HCT116 (cell line): ENCODE measurements around the gene CRACR2A. TPM values are rescaled to one million over a fixed set of nuclear protein-coding genes. Genes with fewer than 3 reads are reported as not detected.

ENCODE experiments used
- ATAC-seq: fragments of 200-7000 bp; cut with Tn5 transposase; 2 replicates; pipeline ENCODE4 v1.9.1; 2020; ENCODE audit warnings: mild to moderate bottlenecking, moderate library complexity
- BruUV-seq: library from RNA; stranded (reverse); fragments of 400-500 nt; replicated peaks from 2 replicates; lab custom pipeline; 2021; lab: Mats Ljungman, UMichigan
- CTCF ChIA-PET: fragments of 300-600 bp; sonication (Branson Sonifier 250); formaldehyde crosslinking; loops from one replicate; lab custom pipeline; 2021; ENCODE audit warnings: antibody characterized with exemption; lab: Charles Lee
- POLR2A ChIA-PET: fragments of 300-600, 350-600 bp; sonication (Branson Sonifier 250); formaldehyde crosslinking; loops from one replicate; lab custom pipeline; 2021; ENCODE audit warnings: antibody characterized with exemption; lab: Charles Lee
- RAD21 ChIA-PET, 2 experiments: fragments of 300-600 bp; sonication (Branson Sonifier 250); formaldehyde crosslinking; loops; one replicate each; lab custom pipeline; 2023; ENCODE audit warnings: low total read pairs in 2 of 2; ENCODE audit not compliant: uncharacterized antibody in 2 of 2, unreplicated experiment in 2 of 2, low non-redundant PET in 1 of 2; lab: Charles Lee
- DNase-seq: peaks from one replicate; pipeline ENCODE4 v3.0.0-alpha.2; 2010; ENCODE audit warnings: low read depth, low spot score
- H2AFZ ChIP-seq: fragments of 200-600 bp; shearing (Covaris generic), sonication (generic); 2 replicates; pipeline ENCODE4 v1.6.1; 2017; ENCODE audit warnings: low read depth, mixed run types, mixed read lengths, antibody characterized with exemption, low read length; ENCODE audit not compliant: poor library complexity, severe bottlenecking
- H3K27ac ChIP-seq: 2 replicates; pipeline ENCODE4 v1.5.1; 2012; ENCODE audit warnings: low read depth, low read length
- H3K27me3 ChIP-seq: fragments of 200-600 bp; sonication (generic); 2 replicates; pipeline ENCODE4 v1.6.1; 2016; ENCODE audit warnings: mixed run types, low read length, mixed read lengths; ENCODE audit not compliant: insufficient read depth
- H3K36me3 ChIP-seq, 2 experiments: fragments of 200-500 bp in 1 of 2; fragments of 200-600 bp in 1 of 2; sonication (Bioruptor generic) in 1 of 2; sonication (generic) in 1 of 2; 2 replicates each; pipeline versions ENCODE4 v1.5.1 to v1.6.1; 2014 to 2016; ENCODE audit warnings: low read length in 2 of 2, inconsistent platforms in 1 of 2, mixed read lengths in 1 of 2, mixed run types in 1 of 2; ENCODE audit not compliant: insufficient read depth in 2 of 2, control insufficient read depth in 1 of 2
- H3K4me1 ChIP-seq, 2 experiments: fragments of 200-600 bp in 1 of 2; sonication (generic) in 1 of 2; 2 replicates each; pipeline versions ENCODE4 v1.5.1 to v1.6.1; 2012 to 2017; ENCODE audit warnings: low read length in 2 of 2, inconsistent platforms in 1 of 2, mild to moderate bottlenecking in 1 of 2, mixed read lengths in 1 of 2, mixed run types in 1 of 2, moderate library complexity in 1 of 2; ENCODE audit not compliant: insufficient read depth in 2 of 2, control insufficient read depth in 1 of 2
- H3K4me2 ChIP-seq: fragments of 200-600 bp; sonication (generic); 2 replicates; pipeline ENCODE4 v1.6.1; 2017; ENCODE audit warnings: mixed run types, low read length, mixed read lengths
- H3K4me3 ChIP-seq, 2 experiments: fragments of 200-600 bp in 1 of 2; sonication (generic) in 1 of 2; replicated peaks in 1 of 2; 2 replicates each; pipeline ENCODE4 v1.5.1; 2011 to 2016; ENCODE audit warnings: low read length in 2 of 2, control low read depth in 1 of 2, low read depth in 1 of 2, mild to moderate bottlenecking in 1 of 2, mixed read lengths in 1 of 2, mixed run types in 1 of 2
- H3K79me2 ChIP-seq: fragments of 200-600 bp; sonication (generic); 2 replicates; pipeline ENCODE4 v1.6.1; 2017; ENCODE audit warnings: mild to moderate bottlenecking, mixed run types, low read length, moderate library complexity, mixed read lengths; ENCODE audit not compliant: insufficient read depth
- H3K9ac ChIP-seq: fragments of 200-600 bp; sonication (generic); 2 replicates; pipeline ENCODE4 v1.6.1; 2016; ENCODE audit warnings: low read length, mixed read lengths
- H3K9me2 ChIP-seq: fragments of 200-600 bp; sonication (generic), shearing (Covaris generic); 2 replicates; pipeline ENCODE4 v1.6.1; 2017; ENCODE audit warnings: mixed run types, mild to moderate bottlenecking, moderate library complexity; ENCODE audit not compliant: insufficient read depth
- H3K9me3 ChIP-seq, 2 experiments: fragments of 200-500 bp in 1 of 2; fragments of 200-600 bp in 1 of 2; sonication (Bioruptor generic) in 1 of 2; sonication (generic) in 1 of 2; 2 replicates each; pipeline ENCODE4 v1.6.1; 2014 to 2017; ENCODE audit warnings: low read length in 2 of 2, mixed read lengths in 2 of 2, inconsistent platforms in 1 of 2, low read depth in 1 of 2, mild to moderate bottlenecking in 1 of 2, mixed run types in 1 of 2, moderate library complexity in 1 of 2; ENCODE audit not compliant: control insufficient read depth in 1 of 2, insufficient read depth in 1 of 2
- H4K20me1 ChIP-seq: fragments of 200-600 bp; sonication (generic), shearing (Covaris generic); 2 replicates; pipeline ENCODE4 v1.6.1; 2017; ENCODE audit warnings: mixed run types, mild to moderate bottlenecking, moderate library complexity; ENCODE audit not compliant: insufficient read depth
- CBX3 ChIP-seq: IDR thresholded peaks from 2 replicates; pipeline ENCODE4 v1.6.1; 2012; ENCODE audit warnings: low read depth
- CEBPB ChIP-seq: IDR thresholded peaks from 2 replicates; pipeline ENCODE4 v1.6.1; 2012; ENCODE audit warnings: low read depth
- EGR1 ChIP-seq: IDR thresholded peaks from 2 replicates; pipeline ENCODE4 v1.6.1; 2012; ENCODE audit warnings: low read depth
- FOSL1 ChIP-seq: IDR thresholded peaks from 2 replicates; pipeline ENCODE4 v1.6.1; 2012; ENCODE audit warnings: low read depth
- REST ChIP-seq: IDR thresholded peaks from 2 replicates; pipeline ENCODE4 v1.6.1; 2012; ENCODE audit warnings: low read depth
- TCF7L2 ChIP-seq: IDR thresholded peaks from 2 replicates; pipeline ENCODE4 v1.7.0; 2011; ENCODE audit warnings: borderline replicate concordance, inconsistent platforms; ENCODE audit not compliant: insufficient read depth, insufficient read length; ENCODE audit errors: extremely low read depth
- intact Hi-C: fragments of 100-400 bp; cut with micrococcal nuclease; formaldehyde crosslinking; loops from 2 replicates; pipeline ENCODE4 v1.10.0; 2022
- total RNA-seq: library from RNA; stranded (reverse); gene quantifications from one replicate; pipeline ENCODE4 v1.2.1, GENCODE V29; 2021; ENCODE audit not compliant: unreplicated experiment

Gene CRACR2A
- total RNA-seq, 1 experiment from 2014 or later = 18.4 TPM

DNA sequence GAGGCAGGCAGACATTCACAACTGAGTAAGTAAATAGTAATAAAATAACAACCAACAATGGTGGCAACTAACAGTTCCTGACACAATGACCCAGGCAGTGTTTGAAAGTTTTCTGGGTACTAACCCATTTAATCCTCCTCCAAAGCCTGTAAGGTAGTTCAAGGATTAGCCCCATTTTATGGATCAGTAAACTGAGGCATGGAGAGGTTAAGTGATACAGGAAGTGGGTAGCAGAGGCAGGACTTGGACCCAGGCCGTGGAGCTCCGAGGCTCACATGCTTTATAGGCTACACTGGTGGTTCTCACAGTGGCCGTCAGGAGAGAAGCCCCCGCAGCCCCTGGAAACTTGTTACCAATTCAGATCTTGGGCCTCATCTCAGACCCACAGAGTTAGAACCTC, 17.5 kb downstream of the CRACR2A start:
- RAD21 ChIA-PET = no interaction called here

More for the DNA sequence above, 17.5 kb downstream of the CRACR2A start:
- Histone ChIP-seq H3K9me2 (no peaks in the 10 kb centered on the region), H3K9ac (no peak overlapping the region), H3K4me1 (peaks cover 0 to 5% of the 10 kb centered on the region in 2 experiments; a peak in 2 of 4 replicates), H3K36me3 (no peaks in the 10 kb centered on the region), H2AFZ (no peak overlapping the region), H3K4me3 (no peak overlapping the region), H3K9me3 (no peaks in the 10 kb centered on the region), H3K4me2 (no peak overlapping the region), H3K27me3 (no peaks in the 10 kb centered on the region), H3K79me2 (no peaks in the 10 kb centered on the region; the same call in 1 of the 2 replicates), H4K20me1 (no peaks in the 10 kb centered on the region), H3K27ac (no peak overlapping the region)
- BruUV-seq = no TSS peak
- DNase-seq (no peak), ATAC-seq (no peak)
- ChIA-PET CTCF (no interaction called here), POLR2A (no interaction called here)
- intact Hi-C loops = no loop called here
- TF ChIP-seq REST (no peak), FOSL1 (no peak), CEBPB (no peak), CBX3 (no peak), TCF7L2 (no peak), EGR1 (no peak)
